GM12892 (cell line): ENCODE data around the gene STAG3.
"Not testable (repeated sequence)": the region's sequence is repeated elsewhere in the genome, so short reads cannot be mapped to it uniquely, and the experiment has no call there.

Source experiments
- DNase-seq: peaks from one replicate; pipeline ENCODE4 v3.0.0; 2011; ENCODE audit not compliant: insufficient read length
- FAIRE-seq: peaks from 2 replicates; lab custom pipeline; 2011; peaks lifted over from hg19 to GRCh38; lab: Jason Lieb, UNC
- POLR2A ChIP-seq: IDR thresholded peaks from 2 replicates; pipeline ENCODE4 v1.6.1; 2011; ENCODE audit warnings: low read depth, low read length, control low read depth
- POLR2AphosphoS5 ChIP-seq: IDR thresholded peaks from 2 replicates; pipeline ENCODE4 v1.6.1; 2011; ENCODE audit warnings: low read depth, low read length, control low read depth
- TAF1 ChIP-seq: IDR thresholded peaks from 2 replicates; pipeline ENCODE4 v1.6.1; 2011; ENCODE audit warnings: low read depth, mild to moderate bottlenecking, control low read depth, low read length, borderline replicate concordance

The STAG3 gene

DNA sequence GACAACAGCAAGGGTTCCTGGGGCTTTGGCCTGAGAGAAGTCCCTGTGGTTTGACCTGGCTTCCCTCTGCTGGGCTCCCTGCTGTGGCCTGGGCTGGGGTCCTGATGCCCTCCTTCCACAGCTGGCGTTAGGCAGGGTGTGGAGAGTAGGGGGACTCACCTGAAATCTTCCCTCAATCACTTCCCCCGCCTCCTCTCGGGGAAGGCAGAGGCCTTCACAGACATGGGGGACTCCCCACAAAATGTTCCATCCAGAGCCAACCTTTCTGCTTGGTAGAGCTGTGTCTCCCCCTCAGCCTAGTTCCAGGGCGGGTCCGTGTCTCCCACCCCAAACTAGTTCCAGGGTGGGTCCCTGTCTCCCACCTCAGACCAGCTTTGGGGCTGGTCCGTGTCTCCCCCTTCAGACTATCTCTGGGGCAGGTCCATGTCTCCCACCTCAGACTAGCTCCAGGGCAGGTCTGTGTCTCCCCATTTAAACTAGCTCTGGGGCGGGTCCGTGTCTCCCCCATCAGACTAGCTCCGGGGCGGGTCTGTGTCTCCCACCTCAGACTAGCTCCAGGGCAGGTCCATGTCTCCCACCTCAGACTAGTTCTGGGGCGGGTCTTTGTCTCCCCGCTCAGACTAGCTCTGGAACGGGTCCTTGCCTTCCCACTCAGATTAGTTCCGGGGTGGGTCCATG, 44.2 kb downstream of the STAG3 start:
- FAIRE-seq, result no peak
- no peak for DNase-seq
- TF ChIP-seq TAF1 (no peak), POLR2A (peak; percentile 0; the same call in 1 of the 2 replicates), POLR2AphosphoS5 (peak; percentile 13)

DNA sequence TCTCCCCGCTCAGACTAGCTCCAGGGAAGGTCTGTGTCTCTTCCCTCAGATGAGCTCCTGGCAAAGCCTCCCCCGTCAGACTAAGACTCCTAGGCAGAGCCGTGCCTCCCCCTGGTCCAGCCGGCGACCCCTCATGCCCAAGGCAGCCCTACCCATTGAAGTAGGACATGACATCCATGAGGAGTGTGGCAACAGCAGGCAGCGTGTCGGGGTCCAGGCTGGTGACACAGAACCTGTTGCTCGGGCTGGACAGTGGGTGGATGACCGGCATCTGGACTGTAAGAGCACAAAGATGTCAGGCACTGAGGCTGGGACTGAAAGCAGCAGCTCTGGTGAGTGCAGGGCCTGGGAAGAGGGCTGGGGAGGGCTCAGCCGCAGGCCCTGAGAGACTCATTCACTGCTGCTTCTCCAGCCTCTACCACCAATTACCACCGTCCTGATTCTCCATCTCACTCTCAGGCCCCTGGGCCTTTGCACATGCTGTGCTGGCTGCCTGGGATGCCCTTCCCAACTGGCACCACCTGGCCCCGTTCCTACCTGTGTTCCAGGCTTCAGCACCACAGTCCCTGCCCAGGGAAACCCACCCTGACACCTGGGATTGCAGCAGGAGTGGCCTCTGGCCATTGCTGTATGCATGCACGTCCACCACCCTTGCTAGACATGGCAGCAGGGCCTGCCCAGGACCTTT, 44.9 kb downstream of the STAG3 start:
- TF ChIP-seq TAF1 (no peak), POLR2AphosphoS5 (no peak), POLR2A (no peak)
- DNase-seq (no peak), FAIRE-seq (no peak)

DNA sequence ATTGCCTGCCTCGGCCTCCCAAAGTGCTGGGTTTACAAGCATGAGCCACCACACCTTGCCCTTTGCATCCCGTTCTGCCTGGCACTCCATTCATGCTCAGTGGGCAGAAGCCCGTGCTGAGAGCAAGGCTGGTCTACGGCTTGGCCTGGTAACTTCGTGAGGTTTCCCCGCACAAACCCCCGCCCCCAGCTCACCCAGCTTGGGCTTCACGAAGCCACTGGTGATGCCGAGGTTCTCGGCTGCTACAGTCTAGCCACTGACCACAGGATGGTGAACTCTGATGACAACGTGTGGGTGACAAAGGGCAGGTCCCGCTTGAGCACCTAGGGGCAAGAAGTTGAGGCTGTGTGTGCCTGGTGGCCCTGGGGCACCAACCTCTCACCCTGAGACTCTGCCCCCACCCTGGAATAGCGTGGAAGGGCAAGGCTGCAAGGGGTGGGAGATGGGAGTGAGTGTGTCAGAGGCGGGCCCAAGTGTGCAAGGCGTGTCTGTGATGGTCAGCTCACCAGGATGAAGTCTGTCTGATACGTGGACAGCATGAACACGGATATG, 45.7 kb downstream of the STAG3 start:
- not testable (repeated sequence) for FAIRE-seq, DNase-seq
- TF ChIP-seq POLR2AphosphoS5, result peak; percentile 46
- peak; percentile 45; the same call in 1 of the 2 replicates for TF ChIP-seq POLR2A

DNA sequence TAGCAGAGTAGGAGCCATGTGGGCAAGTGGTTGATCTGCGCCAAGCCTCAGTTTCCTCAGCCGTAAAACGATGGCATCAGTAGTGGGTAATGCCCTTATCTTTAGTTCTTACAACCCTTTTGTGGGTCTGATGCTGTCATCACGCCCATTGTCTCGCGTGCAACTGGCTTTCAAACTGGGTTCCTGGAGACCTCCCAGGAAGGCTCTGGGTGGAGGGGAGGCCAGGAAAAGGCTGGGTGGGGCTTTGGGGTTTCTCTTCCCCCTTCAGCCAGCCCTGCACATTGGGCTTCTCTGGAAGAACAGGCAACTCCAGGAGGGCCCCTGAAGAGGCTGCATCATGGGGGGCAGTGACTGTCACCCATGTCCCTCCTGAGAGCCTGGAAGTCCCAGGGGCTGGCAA, 47.2 kb downstream of the STAG3 start:
- not testable (repeated sequence) for FAIRE-seq, DNase-seq

DNA sequence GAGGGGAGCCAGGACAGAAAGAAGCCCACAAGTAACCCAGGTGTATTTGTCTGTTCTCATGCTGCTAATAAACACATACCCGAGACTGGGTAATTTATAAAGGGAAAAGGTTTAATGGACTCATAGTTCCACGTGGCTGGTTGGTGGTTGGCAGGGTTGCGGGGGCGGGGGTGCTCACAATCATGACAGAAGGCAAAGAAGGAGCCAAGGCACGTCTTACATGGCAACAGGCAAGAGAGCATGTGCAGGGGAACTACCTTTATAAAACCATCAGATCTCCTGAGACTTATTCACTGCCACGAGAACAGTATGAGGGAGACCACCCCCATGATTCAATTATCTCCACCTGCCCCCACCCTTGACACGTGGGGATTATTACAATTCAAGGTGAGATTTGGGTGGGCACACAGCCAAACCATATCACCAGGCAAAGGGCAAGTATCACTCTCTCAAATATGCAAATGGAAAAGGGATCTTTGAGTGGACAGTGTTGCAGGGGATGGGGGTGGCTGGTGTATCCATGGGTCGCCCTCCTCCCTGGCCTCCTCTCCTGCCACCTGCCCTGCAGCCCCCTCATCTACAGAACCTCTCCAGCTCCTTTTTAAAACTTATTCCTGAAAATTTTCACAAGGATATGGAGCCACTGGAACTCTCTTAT, 57.1 kb downstream of the STAG3 start:
- DNase-seq, FAIRE-seq: not testable (repeated sequence)

DNA sequence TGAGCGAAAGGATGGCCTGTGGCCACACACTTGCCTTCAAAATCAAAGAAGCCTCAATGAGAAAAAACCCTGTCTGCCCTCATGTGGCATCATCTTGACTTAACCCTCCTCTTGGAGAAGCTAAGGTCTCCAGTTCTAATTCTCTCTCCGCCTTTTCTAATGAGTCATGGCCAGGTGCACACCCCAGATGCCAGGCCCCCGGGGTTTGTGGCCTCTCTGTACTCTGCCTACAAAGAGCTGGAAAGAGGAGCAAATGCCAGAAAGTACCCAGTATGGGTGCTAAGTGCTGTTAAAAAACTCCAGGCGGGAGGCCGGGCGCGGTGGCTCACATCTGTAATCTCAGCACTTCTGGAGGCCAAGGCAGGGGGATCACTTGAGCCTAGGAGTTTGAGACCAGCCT, 62.3 kb downstream of the STAG3 start:
- DNase-seq, FAIRE-seq: not testable (repeated sequence)

DNA sequence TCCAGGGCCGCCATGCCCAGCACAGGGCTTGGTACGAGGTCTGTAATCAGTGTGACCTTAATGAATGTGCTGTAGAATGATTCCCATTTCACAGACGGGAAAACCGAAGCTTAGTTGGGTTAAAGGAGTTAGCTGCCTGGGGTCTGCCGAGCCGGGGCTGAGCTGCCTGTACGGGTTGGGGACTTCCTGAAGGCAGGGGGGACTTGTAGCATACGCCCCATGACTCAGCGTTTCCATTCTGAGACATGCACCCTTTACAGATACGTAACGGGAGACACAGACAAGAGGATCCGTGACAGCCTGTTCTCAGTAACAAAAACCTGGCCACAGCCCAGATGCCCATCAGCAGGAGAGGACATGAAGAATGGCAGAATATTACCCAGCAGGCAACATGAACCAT, 65.7 kb downstream of the STAG3 start:
- DNase-seq, result peak; percentile 48
- FAIRE-seq, result not testable (repeated sequence)

DNA sequence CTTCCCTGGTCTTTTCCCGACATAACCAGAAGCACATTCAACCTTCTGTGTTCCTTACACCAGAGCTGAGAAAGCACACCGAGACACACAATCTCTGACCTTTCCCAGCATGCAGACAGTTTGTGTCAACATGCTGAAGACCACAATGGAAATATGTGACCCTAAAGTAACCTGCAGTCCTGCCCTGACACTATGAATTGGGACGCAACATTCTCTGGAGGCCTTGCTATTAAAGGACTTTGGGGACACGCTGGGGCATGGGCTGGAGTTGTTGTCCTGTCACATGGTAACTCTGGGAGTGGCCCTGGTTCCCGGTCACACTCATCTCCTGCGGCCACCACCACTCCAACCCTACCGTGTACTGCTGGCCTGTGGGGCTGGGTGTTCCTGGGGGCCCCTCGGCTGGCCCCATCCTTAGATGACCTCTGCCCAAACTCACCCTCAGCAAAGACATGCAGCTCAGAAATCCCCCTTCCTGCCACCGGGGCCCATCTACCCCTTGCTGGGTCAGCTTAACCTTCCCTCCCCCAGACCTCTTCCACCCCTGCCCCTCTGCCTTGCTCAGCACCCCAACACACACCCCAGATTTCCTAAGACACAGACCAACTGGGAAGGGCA, 67.4 kb downstream of the STAG3 start:
- FAIRE-seq, DNase-seq: not testable (repeated sequence)

DNA sequence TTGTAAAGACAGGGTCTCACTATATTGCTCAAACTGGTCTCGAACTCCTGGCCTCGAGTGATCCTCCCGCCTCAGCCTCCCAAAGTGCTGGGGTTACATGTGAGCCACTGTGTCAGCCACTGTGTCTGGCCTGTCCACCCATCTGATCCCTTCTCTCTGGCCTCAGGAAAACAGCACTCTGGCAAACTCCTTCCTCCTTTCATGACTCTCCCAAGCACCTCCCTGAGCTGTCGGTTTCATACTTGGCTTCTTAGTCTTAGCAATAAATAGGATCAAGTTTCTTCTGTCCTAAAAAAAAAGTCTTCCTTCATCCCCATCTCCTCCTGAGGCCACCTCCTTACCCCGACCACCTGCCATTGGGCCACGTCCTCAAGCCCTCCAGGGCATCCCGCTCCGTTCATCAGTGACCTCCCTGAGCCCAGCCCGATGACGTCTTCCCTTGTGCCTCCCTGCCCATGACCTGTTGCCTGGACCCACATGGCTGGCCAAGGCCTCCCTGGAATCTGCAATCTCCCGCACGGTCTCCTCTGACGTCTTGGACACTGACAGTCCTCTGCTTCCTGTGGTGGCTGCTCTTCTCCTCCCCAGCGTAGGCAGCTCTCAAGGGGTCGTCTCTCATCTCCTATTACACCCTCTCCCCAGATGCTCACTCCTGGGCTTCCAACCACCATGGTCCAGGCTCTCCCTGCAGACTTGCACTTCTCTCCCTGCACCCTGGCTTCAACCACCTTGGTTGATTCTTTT, 68.6 kb downstream of the STAG3 start:
- DNase-seq, FAIRE-seq: not testable (repeated sequence)

DNA sequence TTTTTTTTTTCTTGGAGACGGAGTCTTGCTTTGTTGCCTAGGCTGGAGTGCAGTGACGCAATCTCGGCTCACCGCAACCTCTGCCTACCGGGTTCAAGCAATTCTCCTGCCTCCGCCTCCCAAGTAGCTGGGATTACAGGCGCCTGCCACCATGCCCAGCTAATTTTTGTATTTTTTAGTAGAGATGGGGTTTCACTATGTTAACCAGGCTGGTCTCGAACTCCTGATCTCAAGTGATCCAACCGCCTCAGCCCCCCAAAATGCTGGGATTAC, 69.1 kb downstream of the STAG3 start:
- DNase-seq, FAIRE-seq: not testable (repeated sequence)

DNA sequence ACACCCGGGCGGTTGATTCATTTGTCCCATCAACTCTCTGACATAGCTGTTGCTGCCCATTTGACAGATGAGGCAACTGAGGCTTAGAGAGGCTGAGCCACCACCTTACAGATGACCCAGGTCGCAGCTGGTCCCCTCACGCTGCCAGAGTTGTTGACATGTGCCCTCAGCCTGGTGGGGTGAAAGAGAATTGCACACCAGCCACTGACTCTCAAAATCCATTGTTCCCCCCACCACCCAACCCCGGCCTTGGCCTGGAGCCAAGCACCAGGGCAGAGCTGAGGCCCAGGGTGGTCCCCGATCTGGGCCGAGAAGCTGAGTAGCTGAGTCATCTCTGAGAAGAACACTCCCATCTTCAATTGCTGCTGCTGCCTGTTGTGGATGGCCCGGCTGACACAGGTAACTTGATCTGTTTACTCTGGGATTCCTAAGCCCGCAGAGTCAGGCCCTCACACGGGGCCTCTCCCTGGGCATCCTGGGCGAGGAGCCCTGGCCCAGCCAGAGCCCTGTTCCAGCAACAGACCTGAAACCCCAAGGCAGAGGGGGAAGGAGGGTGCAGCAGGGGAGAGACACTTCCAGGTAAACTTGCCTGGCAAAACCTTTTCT, 69.5 kb downstream of the STAG3 start:
- no peak for FAIRE-seq
- no peak for DNase-seq

DNA sequence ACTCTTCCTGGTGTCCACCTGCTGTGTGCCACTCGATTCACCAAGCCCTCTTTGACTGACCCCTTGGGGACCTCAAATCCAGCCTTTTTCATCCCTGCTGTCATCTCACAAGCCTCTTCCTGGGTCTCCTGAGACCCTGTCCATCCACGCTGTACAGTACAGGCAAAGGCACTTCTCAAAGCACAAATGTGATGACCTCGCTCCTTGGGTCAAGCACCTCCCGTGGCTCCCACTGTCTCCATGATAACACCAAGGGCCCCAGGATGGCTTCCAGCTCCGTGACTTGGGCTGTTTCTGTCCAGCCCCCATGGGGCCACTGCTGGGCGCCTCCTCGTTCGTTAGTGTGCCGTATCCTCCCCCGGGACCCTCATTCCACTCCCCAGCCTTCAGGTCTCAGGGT, 70.8 kb downstream of the STAG3 start:
- TF ChIP-seq TAF1 (no peak), POLR2A (no peak), POLR2AphosphoS5 (no peak)
- no peak for DNase-seq
- FAIRE-seq, result no peak

More for the DNA sequence above, 69.5 kb downstream of the STAG3 start:
- no peak for TF ChIP-seq TAF1
- TF ChIP-seq POLR2AphosphoS5, result no peak
- TF ChIP-seq POLR2A, result no peak

DNA sequence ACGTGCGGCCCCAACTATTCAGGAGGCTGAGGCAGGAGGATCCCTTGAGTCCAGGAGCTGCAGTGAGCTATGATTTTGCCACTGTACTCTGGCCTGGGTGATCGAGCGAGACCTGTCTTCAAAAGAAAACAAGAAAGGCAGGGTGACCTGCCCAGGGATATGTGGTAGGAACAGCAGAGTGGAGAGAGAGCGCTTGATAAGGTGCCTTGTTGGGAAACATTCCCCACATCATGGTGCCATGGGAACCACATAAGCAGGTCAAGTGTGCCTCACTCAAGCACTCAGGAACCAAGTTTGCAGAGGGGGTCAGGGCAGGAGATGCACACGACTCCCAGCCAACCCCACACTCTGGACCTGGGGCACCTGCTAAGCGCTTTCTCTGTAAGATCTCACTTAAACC, 79.3 kb downstream of the STAG3 start:
- DNase-seq (no peak), FAIRE-seq (no peak)
- TF ChIP-seq POLR2A (no peak), TAF1 (no peak), POLR2AphosphoS5 (no peak)

DNA sequence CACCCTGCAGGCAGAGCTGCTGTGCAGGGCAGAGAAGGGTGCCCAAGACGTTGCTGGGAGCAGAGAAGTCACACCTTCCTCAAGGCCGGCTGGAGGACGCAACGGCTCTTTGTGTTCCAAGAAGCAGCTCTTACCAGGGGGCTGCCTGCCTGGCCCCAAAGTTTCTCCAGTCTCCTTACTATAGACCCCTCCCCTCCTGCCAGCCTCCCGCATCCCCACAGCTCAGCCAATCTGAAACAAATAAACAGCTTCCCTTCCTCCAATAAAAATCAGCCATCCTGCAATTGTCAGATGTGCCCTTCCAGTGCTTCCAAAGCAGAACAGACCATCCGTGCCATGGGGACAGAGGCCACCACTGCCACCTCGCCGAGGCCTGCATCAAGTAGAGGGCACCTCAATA, 82.3 kb downstream of the STAG3 start:
- DNase-seq, FAIRE-seq: not testable (repeated sequence)

DNA sequence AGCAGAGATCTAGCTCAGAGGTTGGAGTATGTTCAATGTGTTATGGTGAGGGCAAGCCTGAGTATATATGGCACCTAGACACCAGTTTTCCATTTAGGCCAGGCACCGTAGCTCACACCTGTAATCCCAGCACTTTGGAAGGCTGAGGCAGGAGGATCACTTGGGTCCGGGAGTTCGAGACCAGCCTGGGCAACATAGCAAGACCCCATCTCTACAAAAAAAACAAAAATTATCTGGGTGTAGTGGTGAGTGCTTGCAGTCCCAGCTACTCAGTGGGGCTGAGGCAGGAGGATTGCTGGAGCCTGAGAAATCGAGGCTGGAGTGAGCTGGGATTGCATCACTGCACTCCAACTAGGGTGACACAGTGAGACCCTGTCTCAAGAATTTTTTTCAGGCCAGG, 85.2 kb downstream of the STAG3 start:
- DNase-seq, FAIRE-seq: not testable (repeated sequence)
